HG02642 (cell line): ENCODE measurements around the gene SUV39H1.
A peak's percentile ranks its signal among the peaks of the same experiment; 100 is the strongest.
"Not testable (repeated sequence)": the region's sequence is repeated elsewhere in the genome, so short reads cannot be mapped to it uniquely, and the experiment has no call there.

Experiments used
- ATAC-seq: cut with Tn5 transposase; IDR thresholded peaks from one replicate; pipeline ENCODE4 v1.9.1; 2021; ENCODE audit warnings: mild to moderate bottlenecking; ENCODE audit not compliant: unreplicated experiment, poor library complexity

The SUV39H1 gene

GRCh38 chrX:48684134-48684533, 12.4 kb upstream of the SUV39H1 start:
- ATAC-seq, result no peak

GRCh38 chrX:48685416-48685815, 11.1 kb upstream of the SUV39H1 start:
- no peak for ATAC-seq

- no peak for ATAC-seq
These were observed 7.9 kb upstream of the SUV39H1 start for GRCh38 chrX:48688531-48689150.

- no peak for ATAC-seq
These were observed 7.2 kb upstream of the SUV39H1 start for GRCh38 chrX:48689208-48689920.

- ATAC-seq, result not testable (repeated sequence)
These were observed 4.8 kb upstream of the SUV39H1 start for GRCh38 chrX:48691746-48692145.

- ATAC-seq, result no peak
These were observed 1.6 kb upstream of the SUV39H1 start for GRCh38 chrX:48694776-48695533.

- ATAC-seq, result no peak
These were observed 1.0 kb upstream of the SUV39H1 start for GRCh38 chrX:48695534-48695896.

GRCh38 chrX:48695925-48696300, 621 bp upstream of the SUV39H1 start:
- ATAC-seq, result peak; percentile 3

GRCh38 chrX:48696909-48697727, 584 bp downstream of the SUV39H1 start:
- ATAC-seq, result peak; percentile 18

GRCh38 chrX:48698306-48698705, 1.8 kb downstream of the SUV39H1 start:
- ATAC-seq, result no peak

- no peak for ATAC-seq
These were observed 3.7 kb downstream of the SUV39H1 start for GRCh38 chrX:48700246-48700645.

GRCh38 chrX:48700951-48701653, 4.6 kb downstream of the SUV39H1 start:
- ATAC-seq, result no peak

GRCh38 chrX:48702032-48702431, 5.5 kb downstream of the SUV39H1 start:
- ATAC-seq, result no peak

GRCh38 chrX:48702716-48703115, 6.2 kb downstream of the SUV39H1 start:
- no peak for ATAC-seq

GRCh38 chrX:48703228-48703627, 6.7 kb downstream of the SUV39H1 start:
- no peak for ATAC-seq

- ATAC-seq, result no peak
These were observed 7.3 kb downstream of the SUV39H1 start for GRCh38 chrX:48703642-48704481.

GRCh38 chrX:48705871-48706270, 9.3 kb downstream of the SUV39H1 start:
- no peak for ATAC-seq

- no peak for ATAC-seq
These were observed 13.1 kb downstream of the SUV39H1 start for GRCh38 chrX:48709522-48710112.
